HUDEP-2 (cell line): ENCODE measurements around the gene PCDHGA3.
"Not testable (repeated sequence)": the region's sequence is repeated elsewhere in the genome, so short reads cannot be mapped to it uniquely, and the experiment has no call there.

ENCODE experiments used
- DNase-seq, 76 experiments: peaks; one replicate each; lab custom pipeline; 2025; ENCODE audit not compliant: unreplicated experiment in 76 of 76; lab: John Stamatoyannopoulos, UW

The PCDHGA3 gene

DNA sequence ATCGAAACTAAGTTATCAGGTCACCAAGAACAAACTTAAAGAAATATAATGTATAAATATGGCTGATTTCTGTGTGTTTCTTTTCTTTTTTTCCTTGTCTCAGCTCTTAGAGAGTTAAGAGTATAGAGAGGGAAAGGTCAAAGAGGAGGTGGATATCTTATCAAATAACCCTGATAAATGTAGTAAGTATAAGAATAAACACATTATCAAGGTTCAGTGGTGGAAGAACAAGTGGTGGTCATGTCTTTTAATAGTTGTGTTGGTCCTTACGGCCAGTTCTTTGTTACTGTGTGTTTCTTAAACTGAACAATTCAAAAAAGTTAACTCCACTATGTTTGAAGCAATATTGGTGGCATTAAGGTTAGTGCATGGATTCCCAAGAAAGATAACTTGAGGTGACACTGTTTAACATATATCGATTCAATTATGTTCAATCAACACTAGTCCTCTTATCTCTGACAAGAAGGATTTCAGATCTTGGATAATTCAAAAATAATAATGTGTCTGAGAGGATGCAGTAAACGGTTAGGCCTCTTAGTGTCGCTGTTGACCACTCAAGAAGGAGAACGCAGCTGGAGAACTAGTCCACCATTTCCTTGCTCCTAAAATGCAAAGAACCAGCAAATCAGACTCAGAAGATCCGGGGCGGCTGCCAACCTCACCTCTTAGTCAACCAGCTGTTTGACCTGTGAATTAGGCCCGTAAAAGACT lies at the start of gene PCDHGA3:
TSS of gene PCDHGA3 (plus strand) at position 588 of the 711 bp plus-strand sequence. CDS start 205 bp downstream, outside the sequence.
- DNase-seq, result peak in 1 of 76 experiments; percentile 2

DNA sequence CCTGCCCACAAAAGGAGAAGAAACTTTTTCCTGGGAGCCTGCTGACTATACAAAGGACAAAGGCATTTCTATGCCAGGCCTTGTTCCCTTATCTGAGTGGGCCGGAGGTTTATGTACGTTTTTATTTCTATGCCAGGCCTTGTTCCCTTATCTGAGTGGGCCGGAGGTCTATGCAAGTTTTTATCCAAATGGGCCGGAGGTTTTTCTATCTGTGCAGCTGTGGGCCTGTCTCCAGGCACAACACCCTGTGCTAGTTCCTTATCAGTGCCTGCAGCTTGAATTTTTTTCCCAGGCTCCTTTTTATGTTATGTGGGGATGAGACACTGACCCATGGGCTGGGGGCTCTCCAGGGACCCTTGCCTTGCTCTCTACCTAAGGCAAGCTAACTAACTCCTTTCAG lies 45.3 kb upstream of the PCDHGA3 start:
- DNase-seq, result peak in 40 of 76 experiments; percentile 1 to 79 (median 32)

DNA sequence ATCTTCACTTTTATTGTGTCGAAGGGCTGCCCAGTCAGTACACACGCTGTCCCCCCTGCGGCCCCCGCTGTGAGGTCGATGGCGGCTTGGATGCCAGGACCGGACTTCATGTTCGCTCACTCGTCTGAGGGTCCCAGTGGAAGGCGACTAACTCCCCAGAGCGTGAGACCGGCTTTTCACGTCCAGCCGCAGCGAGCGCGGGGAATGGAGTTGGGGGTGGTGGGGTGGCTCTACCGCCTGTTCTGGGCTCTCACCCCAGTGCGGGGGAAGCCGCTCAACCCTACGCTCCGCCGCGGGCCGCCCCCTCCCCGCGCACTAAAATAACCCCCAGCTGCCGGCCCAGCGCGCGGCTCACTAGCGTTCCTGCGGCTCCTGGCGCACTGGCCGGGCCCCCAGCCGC lies 39.9 kb upstream of the PCDHGA3 start, which contains the start of gene SLC25A2:
TSS of gene SLC25A2 (minus strand) at position 294 of the 400 bp plus-strand sequence. CDS start at position 110, 184 bp downstream.
- DNase-seq, result no peak

DNA sequence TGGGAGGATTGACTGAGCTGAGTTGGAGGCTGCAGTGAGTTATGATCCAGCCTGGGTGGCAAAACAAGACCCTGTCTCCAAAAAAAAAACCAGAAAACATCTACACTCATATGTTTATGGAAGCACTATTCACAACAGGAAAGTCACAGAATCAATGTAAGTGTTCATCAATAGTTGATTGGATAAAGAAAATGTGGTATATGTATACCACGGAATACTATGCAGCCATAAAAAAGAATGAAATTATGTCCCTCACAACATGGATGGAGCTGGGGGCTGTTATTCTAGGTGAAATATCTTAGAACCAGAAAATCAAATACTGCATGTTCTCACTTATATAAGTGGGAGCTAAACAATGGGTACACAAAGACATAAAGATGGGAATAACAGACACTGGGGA lies 37.0 kb upstream of the PCDHGA3 start:
- no peak for DNase-seq

DNA sequence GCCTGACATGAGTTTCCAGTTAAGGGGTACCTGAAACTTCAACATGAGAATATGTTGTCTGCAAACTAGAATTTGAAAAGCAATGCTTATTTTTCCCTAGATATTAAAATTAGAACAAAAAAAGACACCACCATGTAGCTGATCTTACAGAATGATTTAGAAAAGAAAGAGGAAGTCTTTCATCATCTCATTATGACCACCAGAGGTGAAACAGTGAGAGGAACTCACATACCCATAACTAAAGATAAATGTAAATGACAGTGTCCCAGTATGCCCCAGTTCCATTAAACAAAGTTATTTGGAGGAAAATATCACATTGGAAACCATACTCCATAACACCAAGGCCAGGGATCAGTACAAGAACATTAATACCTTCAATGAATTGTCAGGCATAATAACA lies 29.9 kb upstream of the PCDHGA3 start:
- no peak for DNase-seq

DNA sequence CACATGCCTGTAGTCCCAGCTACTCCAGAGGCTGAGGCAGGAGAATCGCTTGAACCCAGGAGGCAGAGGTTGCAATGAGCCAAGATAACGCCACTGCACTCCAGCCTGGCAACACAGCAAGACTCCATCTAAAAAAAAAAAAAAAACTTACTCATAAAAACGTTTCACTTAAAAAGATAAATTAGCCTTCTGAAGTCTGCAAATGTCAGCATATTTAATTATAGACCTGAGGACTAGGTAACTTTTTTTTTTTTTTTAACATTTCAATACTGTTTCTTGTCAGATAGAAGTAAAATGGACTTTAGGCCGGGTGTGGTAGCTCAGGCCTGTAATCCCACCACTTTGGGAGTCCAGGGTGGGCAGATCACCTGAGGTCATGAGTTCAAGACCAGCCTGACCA lies 26.7 kb upstream of the PCDHGA3 start:
- DNase-seq, result not testable (repeated sequence)

DNA sequence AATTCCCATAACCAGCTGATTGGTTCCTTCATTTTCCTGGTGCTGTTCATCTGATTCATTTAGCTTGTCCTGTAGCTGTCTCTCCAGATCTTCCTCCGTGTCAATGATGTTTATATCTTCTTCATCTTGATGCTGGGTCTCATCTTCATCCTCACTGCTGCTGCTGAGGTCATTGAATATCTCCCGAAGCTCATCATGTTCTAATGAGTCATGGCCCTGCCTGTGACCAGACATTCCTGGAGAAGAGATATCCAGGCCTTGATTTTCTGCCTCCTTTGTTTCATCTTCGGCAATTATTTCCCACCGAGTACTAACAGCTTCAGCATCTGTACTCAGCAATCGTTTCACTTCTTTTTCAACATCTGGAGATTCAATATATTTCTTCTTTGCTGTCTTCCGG lies 24.4 kb upstream of the PCDHGA3 start:
- DNase-seq, result no peak

DNA sequence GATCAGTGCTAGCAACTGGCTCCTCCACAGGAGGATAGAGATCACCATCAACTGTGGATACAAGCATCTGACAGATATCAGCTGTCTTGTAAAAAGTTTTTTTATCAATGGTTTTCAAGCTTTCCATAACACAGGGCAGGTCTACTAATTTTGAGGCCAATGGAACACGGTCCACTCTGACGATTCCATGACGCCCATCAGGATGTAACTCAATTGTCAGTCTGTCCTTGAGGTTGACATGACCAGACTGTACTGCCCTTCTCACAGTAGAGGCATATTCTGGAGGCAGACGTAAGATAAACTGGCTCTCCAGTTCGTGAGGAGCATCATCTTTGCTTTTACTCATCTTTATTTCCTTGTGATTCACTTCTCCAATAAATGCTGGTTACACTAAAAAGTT lies 23.9 kb upstream of the PCDHGA3 start:
- DNase-seq, result no peak

DNA sequence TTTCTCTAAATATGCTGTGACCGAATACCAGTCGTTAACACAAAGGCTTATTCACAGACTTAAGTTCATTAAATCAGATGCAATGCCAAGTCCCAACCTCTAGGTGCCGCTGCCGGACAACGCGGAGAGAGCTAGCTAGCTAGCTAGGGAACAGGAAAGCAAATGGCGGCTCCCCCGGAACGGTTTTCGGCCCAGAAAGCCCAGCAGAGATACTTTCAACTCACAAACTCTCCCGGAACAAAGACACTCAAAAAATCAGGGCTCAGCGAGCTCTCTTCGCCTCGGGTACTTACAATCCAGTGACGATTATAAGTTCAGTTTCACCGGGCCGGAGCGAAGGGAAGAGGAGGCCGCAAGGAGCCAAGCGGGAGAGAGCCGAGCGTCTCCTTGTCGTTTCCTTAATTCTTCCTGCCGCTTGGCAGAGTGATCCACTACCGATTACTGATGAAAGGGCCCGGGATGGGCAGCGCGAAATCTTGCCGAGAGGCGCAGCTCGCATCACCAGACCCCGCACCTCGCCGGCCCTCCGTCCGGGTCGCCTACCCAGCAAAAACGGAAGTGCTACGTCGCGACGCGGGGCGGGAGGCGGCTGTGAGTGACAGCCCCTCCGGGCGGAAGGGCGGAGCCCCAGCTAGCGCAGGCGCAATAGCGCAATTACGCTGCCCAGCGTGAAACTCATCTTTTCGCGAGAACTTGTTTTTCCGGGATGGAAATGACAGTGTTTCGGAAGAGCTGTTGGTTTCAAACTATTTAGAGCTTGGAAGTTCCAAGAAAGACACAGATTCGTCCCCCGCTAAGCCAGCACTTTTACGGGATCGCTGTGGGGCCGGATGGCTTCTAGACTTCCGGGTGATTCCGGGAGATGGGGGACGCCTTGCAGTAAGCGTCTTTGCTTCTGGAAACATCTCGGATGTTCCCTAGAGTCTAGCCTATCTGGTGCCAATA lies 23.1 kb upstream of the PCDHGA3 start, which contains the start of gene TAF7:
TSS of gene TAF7 (minus strand) at position 560 of the 945 bp plus-strand sequence. CDS start 740 bp downstream, outside the sequence.
- DNase-seq, result peak in 75 of 76 experiments; percentile 37 to 93 (median 78)

DNA sequence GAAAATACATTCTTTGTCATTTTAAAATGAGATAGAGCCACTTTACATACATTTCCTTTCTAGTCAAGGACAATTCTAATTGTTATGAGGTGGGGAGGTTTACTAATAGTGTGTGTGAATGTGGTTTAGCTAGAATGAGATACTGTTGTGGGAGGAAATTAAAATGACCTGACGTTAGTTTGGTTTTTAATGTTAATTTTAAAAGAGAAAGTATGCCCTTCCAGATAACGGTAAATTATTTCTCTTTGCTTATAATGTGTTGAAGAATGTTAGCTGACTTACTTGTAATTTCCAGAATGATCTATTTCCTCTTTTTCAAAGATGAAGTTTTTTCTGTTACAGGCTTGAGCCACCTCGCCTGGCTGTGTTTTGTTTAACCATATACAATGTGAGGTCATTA lies 21.4 kb upstream of the PCDHGA3 start:
- no peak for DNase-seq

DNA sequence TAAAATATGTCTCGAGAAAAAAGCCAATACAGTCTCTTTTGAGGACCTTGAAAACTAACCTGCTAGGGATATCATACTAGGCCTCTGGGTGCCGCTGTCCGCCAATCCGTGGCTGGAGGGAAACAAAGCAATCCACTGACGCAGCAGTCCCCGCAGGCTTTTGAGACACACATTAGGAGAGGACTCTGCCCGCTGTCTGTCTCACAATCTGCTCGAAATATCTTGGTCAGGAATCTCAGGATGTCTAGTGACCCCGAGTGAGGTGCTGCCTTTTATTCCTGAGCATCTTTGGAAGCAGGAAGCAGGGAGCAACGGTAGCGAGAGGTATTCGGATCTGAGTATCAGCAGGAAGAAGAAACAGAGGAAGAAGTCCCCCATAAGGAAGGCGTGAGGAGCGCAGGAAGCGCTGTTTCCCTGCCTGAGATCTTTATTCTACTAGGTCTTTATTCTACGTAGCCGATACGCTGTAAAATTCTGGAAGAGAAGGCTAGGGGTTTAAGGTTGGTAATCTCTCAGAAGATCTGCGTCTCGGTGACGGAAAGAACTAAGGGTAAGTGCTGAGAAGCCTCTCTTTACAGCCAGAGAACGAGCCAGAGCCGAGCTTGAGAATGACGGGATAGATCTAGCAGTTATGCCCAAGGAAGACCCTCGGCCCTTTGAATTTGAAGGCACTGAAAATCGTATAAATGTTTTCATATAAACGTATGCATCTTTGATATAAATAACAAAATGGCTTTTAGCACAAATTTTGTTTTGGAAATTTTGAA lies 17.4 kb upstream of the PCDHGA3 start:
- DNase-seq, result peak in 25 of 76 experiments; percentile 2 to 36 (median 11)

DNA sequence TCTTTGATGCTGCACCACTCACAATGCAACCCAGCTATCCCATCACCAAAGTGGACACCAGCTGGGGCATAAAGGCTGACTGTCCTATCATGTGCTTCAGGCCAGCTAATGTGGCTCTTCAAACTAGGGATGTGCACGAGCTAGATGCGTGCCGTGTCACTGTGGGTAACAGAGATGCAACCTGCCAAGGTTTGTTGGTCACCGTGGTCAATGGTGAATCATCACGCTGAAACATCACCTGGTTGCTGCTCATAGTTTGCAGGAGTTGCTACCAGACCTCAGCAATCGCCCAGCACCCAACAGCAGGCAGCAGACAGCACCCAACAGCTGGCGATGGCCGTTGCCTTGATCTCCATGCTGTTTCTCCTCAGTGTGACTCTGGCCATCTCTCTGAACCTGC lies 15.4 kb upstream of the PCDHGA3 start:
- DNase-seq, result no peak

DNA sequence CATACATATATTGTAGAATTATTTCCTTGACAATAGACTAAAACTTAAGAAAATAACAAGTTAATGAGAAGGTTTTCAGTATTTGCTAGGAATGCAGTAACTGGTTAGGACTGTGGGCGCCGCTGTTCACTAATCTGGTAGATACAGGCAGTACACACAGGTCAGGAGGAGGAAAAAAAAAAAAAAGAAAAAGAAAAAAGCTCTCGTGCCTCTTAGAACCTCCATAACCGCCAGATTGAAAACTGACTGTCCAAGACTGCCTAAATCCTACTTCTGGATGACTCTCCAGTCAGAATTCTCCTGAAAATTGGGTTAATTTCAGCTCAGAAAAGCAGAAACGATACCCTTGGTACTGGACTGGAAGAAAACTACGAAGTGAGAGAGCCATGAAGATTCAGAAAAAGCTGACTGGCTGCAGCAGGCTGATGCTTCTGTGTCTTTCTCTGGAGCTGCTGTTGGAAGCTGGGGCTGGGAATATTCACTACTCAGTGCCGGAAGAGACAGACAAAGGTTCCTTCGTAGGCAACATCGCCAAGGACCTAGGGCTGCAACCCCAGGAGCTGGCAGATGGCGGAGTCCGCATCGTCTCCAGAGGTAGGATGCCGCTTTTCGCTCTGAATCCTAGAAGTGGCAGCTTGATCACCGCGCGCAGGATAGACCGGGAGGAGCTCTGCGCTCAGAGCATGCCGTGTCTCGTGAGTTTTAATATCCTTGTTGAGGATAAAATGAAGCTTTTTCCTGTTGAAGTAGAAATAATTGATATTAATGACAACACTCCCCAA lies 13.1 kb upstream of the PCDHGA3 start, which contains the start of gene PCDHGA1:
TSS of gene PCDHGA1 (plus strand) at position 216 of the 782 bp plus-strand sequence.
- DNase-seq, result peak in 4 of 76 experiments; percentile 1 to 25 (median 12)

DNA sequence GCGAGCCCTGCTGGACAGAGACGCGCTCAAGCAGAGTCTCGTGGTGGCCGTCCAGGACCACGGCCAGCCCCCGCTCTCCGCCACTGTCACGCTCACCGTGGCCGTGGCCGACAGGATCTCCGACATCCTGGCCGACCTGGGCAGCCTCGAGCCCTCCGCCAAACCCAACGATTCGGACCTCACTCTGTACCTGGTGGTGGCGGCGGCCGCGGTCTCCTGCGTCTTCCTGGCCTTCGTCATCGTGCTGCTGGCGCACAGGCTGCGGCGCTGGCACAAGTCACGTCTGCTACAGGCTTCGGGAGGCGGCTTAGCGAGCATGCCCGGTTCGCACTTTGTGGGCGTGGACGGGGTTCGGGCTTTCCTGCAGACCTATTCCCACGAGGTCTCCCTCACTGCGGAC lies 11.1 kb upstream of the PCDHGA3 start:
- DNase-seq, result not testable (repeated sequence)

DNA sequence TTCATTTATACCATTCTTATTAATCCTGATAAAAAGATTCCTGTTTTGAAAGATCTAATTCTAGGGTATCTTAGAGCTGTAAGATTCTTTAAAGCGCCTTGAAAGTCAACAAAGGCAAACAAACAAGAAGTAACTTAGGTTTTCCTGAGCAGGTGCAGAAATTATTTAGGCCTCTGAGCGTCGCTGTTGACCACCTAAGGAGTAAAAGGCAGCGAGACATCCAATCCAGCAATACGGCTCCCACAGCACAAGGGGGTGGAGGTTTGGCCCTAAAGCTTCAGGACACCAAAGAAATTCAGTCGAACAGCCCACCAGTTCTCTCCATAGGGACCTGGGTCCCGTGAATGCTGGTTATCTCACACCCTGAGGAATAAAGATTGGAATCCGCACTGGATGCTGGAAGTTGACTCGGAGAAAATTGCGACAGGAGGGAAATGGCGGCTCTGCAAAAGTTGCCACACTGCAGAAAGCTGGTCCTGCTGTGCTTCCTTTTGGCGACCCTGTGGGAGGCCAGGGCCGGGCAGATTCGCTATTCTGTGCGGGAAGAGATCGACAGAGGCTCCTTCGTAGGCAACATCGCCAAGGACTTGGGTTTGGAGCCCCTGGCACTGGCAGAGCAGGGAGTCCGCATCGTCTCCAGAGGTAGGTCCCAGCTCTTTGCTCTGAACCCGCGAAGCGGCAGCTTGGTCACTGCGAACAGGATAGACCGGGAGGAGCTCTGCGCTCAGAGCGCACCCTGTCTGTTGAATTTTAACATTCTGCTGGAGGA lies 4.9 kb upstream of the PCDHGA3 start, which contains the start of gene PCDHGA2:
TSS of gene PCDHGA2 (plus strand) at position 223 of the 769 bp plus-strand sequence.
- DNase-seq, result no peak

DNA sequence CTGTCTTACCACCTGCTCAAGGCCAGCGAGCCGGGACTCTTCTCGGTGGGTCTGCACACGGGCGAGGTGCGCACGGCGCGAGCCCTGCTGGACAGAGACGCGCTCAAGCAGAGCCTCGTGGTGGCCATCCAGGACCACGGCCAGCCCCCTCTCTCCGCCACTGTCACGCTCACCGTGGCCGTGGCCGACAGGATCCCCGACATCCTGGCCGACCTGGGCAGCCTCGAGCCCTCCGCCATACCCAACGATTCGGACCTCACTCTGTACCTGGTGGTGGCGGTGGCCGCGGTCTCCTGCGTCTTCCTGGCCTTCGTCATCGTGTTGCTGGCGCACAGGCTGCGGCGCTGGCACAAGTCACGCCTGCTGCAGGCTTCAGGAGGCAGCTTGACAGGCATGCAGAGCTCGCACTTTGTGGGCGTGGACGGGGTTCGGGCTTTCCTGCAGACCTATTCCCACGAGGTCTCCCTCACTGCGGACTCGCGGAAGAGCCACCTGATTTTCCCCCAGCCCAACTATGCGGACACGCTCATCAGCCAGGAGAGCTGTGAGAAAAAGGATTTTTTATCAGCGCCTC lies 2.8 kb upstream of the PCDHGA3 start:
- not testable (repeated sequence) for DNase-seq

DNA sequence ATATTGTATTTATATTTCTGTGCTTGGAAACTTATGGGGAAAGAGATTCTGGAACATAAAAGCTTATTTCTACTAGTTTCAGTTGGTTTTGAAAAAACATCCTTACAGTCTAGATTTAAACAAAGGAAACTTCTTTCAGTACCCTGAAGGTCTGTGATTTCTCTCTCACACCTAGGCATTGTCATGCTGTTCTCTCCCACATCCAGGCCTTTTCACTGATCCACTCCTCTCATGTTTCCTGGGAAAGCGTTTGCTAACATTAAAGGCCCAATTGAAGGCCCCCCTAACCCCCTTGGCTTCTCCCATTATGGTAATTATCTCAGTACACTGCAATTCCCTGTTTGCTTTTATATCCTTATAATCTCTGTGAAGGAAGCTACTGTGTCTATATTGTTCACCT lies 856 bp upstream of the PCDHGA3 start:
- no peak for DNase-seq

DNA sequence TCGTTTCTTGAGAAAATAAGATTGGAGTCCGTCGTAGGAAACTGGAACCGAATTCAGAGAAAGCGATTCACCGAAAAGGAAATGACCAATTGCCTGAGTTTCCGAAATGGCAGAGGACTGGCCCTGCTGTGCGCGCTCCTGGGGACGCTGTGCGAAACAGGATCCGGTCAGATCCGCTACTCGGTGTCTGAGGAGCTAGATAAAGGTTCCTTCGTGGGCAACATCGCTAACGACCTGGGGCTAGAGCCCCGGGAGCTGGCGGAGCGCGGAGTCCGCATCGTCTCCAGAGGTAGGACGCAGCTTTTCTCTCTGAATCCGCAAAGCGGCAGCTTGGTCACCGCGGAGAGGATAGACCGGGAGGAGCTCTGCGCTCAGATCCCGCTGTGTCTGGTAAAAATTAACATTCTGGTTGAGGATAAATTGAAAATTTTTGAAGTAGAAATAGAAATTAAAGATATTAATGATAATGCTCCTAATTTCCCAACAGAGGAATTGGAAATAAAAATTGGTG lies 379 bp downstream of the PCDHGA3 start:
- no peak for DNase-seq
